ENCODE results near the gene LRRC59.

LRRC59 gene

GRCh38 chr17:50381920-50382319 lies 15.4 kb downstream of the LRRC59 start:
- DNase-seq (ENCODE audit: low read depth) = no peak
- no peak overlapping the region for H3K4me3 ChIP-seq (replicated peaks; ENCODE audit: low read depth, low read length)
- TF ChIP-seq CTCF (IDR thresholded peaks at IDR 0.05; ENCODE audit: low read length, missing control alignments) = no peak

- no peak overlapping the region for H3K4me3 ChIP-seq (replicated peaks; ENCODE audit: low read depth, low read length)
- no peak for DNase-seq (ENCODE audit: low read depth)
- TF ChIP-seq CTCF (IDR thresholded peaks at IDR 0.05; ENCODE audit: low read length, missing control alignments) = no peak
These were observed 16.0 kb downstream of the LRRC59 start for GRCh38 chr17:50381260-50381815.

GRCh38 chr17:50380369-50381259 lies 16.7 kb downstream of the LRRC59 start:
- no peak for DNase-seq (ENCODE audit: low read depth)
- TF ChIP-seq CTCF (IDR thresholded peaks at IDR 0.05; ENCODE audit: low read length, missing control alignments) = peak; percentile 22
- H3K4me3 ChIP-seq (replicated peaks; ENCODE audit: low read depth, low read length) = no peak overlapping the region

- DNase-seq (ENCODE audit: low read depth) = no peak
- no peak for TF ChIP-seq CTCF (IDR thresholded peaks at IDR 0.05; ENCODE audit: low read length, missing control alignments)
- H3K4me3 ChIP-seq (replicated peaks; ENCODE audit: low read depth, low read length) = no peak overlapping the region
These were observed 17.8 kb downstream of the LRRC59 start for GRCh38 chr17:50379351-50380132.

- DNase-seq (ENCODE audit: low read depth) = no peak
- H3K4me3 ChIP-seq (replicated peaks; ENCODE audit: low read depth, low read length) = no peak overlapping the region
- TF ChIP-seq CTCF (IDR thresholded peaks at IDR 0.05; ENCODE audit: low read length, missing control alignments) = no peak
These were observed 21.3 kb downstream of the LRRC59 start for GRCh38 chr17:50375858-50376538.

GRCh38 chr17:50373705-50374104 lies 23.6 kb downstream of the LRRC59 start:
- TF ChIP-seq CTCF (IDR thresholded peaks at IDR 0.05; ENCODE audit: low read length, missing control alignments) = no peak
- H3K4me3 ChIP-seq (replicated peaks; ENCODE audit: low read depth, low read length) = peak overlapping the region; percentile 89
- no peak for DNase-seq (ENCODE audit: low read depth)

Measured in fibroblast of pulmonary artery (primary cell).